Measurements from ENCODE around the gene SLC38A9.
"Not testable (repeated sequence)": the region's sequence is repeated elsewhere in the genome, so short reads cannot be mapped to it uniquely, and the experiment has no call there.

The SLC38A9 gene

DNA sequence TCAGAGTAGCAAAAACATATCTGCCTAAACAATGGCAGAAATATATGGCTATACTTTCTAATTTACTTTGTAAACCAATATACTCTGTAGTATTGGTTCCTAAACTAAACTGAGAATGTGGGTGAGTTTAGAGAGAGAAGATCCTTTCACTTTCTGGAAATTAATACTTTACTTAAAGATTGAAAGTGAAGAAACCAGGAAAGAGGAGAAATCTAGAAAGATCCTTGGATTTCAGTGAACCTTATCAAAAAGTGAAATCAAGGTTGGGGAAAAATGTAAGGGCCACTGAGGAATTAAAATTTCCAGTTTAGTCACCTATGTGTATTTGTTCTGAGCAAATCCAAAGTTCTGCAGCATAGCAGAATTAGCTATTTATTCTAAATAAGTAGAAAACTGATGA, 5.9 kb downstream of the SLC38A9 start:
- no peak for DNase-seq

DNA sequence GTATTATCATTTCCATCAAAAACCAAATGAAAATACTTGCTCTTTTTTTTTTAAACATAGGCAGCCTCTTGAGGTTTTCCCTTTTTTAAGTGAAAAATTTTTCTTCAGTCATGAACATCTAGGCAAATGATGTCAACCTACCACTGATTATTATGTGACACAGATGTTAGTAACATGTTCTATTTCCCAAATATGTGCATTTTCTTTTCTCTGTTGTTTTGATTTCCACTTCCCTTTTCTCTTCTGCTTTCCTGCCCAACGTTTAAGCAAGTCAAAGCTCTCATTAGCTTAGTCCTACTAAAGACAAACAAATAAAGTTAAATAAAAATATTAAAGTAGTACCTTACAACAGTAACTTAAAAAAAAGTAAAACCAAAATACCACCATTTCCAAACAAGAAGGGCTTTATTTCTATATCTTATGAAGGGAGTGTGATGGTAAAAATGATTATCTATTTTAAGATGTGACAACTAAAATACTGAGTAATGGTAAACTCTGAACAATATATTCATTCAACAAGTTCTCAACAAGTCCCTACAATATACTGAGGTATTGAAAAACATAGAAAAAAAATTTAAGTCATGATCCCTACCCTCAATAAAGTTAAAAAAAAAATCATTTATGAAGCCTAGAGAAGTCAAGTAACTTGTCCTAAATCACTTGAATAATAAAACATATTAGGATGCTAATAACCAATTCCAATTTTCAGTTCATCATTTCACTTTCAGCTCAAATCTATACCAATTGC, 9.4 kb downstream of the SLC38A9 start:
- no peak for DNase-seq

DNA sequence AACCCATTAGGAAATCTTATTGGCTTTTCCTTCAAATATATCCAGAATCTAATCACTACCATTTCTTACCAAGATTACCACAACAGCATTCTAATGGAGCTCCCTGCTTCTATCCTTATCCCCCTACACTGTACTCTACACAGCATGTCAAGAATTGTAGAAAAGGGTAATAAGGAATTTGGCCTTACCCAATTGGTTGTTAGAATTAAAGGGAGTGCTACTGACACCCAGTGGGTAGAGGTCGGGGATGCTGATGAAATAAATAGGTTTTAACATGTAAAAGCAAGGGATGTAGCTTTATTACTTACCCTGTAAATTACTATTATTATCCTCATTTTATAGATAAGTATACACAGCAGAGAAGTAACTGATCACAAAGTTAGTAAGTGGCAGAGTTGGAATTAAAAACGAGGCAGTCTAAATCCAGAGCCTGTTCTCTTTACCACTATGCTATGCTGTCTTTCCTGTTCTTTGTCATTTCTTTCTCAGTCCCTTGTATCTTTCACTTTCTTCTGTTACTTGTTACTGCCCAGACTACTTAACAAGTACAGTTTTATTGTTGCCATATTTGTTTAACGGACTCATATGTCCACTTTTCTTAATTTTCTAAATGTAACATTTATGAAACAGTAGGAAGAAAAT, 10.5 kb downstream of the SLC38A9 start:
- no peak for DNase-seq

GRCh38 chr5:55700745-55701144, 11.4 kb downstream of the SLC38A9 start:
- DNase-seq = no peak

DNA sequence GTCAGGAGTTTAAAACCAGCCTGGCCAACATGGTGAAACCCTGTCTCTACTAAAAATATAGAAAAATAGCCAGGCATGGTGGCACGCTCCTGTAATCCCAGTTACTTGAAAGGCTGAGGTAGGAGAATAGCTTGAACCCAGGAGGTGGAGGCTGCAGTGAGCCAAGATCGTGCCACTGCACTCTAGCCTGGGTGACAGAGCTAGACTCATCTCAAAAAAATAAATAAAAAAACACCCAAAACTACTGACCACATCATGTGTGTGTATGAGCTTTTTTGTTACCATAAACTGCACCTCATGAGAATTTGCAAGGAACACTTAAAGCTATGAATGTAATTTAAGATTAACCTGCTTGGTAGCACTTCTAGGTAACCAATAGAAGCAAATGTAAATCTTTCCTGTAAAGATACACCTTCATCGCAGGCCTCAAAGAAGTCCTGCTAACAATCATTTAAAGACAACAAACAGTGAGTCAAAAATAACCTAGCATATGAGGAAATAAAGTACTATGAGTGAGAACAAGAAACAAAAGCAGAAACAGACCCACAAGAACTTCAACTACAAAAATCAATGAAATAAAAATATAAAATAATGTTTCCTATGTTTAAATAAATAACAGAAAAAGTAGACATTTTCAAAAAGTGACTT, 13.0 kb downstream of the SLC38A9 start:
- no peak for DNase-seq

- DNase-seq = not testable (repeated sequence)
Observed at GRCh38 chr5:55696704-55697103, 15.4 kb downstream of the SLC38A9 start.

DNA sequence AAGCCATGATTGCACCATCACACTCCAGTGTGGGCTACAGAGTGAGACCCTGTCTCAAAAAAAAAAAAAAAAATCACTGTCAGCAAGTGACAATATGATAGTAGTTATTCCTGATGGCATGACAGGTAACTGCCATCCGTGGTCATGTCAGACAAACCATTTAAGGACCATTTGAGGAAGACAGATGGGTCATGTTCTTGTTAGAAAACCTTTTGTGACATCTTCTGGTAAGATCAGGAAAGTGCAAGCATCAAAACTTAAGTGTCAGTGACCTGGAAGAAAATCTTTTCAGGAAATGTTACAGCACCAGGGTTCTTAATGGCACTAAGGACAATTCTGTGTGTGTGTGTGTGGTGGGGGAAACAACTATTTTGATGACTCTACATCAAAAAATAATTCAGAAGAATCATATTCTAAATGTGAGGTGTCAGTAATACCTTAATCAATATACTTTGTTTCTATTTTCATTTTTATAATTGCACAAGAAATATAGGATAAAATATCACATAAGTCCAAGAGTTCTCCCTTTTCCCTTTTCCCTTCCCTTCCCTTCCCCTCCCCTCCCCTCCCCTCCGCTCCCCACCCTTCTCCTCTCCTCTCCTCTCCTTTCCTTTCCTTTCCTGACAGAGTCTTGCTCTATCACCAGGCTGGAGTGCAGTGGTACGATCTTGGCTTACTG, 17.8 kb downstream of the SLC38A9 start:
- DNase-seq = no peak

- DNase-seq = no peak
Observed at GRCh38 chr5:55692509-55692908, 19.6 kb downstream of the SLC38A9 start.

DNA sequence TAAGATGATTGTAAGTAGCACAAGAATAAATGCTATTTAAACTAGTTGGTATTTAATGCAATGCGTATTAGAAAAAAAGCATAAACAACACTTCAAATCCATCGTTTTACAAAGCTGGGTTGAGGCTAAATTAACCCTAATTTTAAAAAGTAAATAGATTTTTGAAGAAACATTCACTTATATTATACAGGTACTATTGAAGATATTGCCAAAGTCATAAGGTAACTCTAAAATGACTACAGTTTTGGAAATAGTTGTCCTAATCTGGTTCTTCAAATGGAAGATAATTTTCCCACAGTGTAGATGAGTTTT, 20.1 kb downstream of the SLC38A9 start:
- DNase-seq = no peak

DNA sequence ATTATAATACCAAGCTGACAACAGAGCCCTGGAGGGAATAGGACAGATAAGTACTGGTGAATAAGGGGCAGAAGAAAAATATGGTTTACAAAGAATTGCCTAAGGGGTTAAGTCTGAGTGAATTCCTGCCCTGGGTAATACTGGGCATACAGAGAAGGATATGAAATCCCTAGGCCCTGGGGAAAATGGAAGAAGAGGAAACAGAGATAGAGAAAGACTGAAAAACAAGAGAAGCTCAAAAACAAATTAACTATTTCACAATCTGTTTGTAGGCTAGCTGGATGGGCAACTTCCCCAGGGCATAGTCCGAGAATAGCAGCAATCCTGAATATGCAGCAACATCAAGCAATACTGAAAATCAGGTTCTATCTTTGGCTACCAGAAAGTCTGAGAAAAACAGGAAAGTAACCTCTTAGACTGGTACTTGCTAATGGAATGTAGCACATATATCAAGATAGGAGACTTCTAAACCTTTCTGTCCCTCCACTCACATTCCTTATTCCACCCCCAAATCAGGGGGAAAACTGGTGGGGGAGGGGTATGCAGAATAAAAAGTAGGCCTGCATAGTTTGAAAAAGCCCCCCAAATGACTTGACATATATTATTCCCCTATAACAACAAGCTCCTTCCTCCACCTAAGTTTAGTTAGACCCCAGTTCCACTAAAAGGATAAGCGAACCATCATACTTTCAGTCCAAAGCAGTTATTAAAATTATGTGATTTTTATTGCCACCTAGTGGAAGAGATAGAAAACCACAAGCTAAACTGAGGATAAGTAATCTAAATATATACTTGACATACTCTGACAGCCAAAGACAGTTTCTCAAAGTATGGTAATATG, 20.6 kb downstream of the SLC38A9 start:
- peak; percentile 27 for DNase-seq

GRCh38 chr5:55682071-55682470, 30.1 kb downstream of the SLC38A9 start:
- no peak for DNase-seq

DNA sequence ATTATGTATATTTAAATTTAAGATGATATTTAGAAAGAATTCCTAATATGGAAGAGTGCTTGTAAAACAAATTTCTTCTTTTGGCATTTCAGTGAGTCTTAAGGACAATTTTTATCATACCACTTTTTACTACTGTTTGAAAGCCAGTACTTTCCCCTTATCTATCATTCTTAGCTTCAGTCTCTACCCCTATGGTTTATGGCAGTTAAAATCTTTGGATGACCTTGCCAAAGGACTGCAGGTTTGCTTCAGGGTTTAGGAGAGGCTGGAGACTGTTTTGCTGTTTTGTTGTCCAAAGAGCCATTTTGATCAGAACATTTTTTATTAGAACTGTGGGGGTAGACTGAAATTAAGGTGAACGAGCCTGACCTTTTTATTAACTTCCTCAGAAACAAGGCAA, 30.8 kb downstream of the SLC38A9 start:
- DNase-seq = no peak

DNA sequence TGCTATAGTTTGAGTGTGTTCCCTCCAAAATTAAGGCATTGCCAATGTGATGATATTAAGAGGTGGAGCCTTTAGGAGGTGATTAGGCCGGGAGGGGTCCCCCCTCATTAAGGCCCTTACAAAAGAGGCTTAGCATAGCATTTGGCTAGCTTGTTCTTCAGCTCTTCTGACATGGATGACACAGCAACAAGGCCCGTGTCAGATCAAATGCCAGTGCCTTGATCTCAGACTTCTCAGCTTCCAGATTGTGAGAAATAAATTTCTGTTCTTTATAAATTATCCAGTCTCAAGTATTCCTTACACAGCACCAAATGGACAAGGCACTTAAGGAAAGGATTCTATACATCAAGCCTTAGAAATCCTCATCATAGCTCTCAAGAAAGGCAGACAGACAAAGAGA, 31.8 kb downstream of the SLC38A9 start:
- no peak for DNase-seq

DNA sequence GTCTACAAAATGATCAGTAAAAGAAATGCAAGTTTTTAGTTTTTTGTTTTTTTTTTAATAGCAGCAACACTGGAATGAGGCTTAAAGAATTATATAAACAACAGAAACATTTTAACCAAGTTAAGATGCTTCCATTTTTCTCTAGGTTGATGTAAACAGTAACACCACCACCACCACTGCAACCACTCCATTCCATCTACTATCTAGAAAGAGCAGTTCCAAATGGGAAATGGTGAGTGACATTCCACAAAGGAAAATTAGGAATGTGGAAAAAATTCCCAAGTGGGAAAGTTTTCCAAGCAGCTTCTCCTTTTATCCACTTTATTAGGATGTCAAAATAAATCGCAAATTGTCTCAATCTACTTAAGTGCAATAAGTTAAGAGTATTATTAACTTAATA, 32.6 kb downstream of the SLC38A9 start:
- no peak for DNase-seq

DNA sequence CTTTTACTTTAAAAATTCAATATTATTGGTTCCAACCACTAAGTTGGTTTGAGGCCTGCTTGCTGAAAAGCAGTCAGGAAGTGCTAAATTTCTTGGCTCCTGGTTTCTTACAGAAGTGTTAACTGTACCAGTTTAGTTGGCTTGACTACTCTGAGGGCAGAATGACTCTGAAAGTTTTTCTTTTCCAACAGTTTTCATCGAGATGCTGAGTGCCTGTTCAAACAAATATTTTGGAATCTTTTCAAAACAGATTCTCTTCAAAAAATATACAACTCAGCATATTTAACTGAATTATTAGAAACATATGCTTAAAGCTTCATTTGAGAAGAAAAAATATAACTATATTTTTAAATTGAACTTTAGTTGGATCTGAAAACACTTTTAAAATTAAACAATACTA, 37.0 kb downstream of the SLC38A9 start:
- DNase-seq = no peak

GRCh38 chr5:55674340-55674739, 37.8 kb downstream of the SLC38A9 start:
- DNase-seq = no peak

DNA sequence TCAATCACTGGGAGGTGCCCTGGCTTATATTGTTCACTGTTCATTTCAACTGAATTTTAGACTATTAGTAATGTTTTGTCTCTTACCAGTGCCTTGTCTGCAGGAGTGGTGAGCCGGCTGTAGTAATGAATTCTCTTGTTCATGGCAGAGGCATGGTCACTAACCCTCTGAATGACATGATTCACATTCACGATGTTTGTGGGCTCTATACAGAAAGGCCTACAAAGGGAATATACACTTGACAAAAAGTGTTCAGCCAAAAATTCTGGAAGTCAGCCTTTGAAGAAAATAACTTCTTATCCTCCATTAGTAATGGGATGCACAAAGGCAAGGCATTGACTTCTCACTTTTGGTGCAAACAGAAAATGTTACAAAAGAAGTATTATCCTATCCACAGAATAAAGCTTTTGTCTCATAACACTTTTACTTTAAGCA, 39.6 kb downstream of the SLC38A9 start:
- no peak for DNase-seq

- DNase-seq = no peak
Observed at GRCh38 chr5:55671975-55672374, 40.1 kb downstream of the SLC38A9 start.

- no peak for DNase-seq
Observed at GRCh38 chr5:55668356-55668755, 43.8 kb downstream of the SLC38A9 start.

- DNase-seq = no peak
Observed at GRCh38 chr5:55667938-55668337, 44.2 kb downstream of the SLC38A9 start.

- DNase-seq = no peak
Observed at GRCh38 chr5:55665065-55665464, 47.1 kb downstream of the SLC38A9 start.

DNA sequence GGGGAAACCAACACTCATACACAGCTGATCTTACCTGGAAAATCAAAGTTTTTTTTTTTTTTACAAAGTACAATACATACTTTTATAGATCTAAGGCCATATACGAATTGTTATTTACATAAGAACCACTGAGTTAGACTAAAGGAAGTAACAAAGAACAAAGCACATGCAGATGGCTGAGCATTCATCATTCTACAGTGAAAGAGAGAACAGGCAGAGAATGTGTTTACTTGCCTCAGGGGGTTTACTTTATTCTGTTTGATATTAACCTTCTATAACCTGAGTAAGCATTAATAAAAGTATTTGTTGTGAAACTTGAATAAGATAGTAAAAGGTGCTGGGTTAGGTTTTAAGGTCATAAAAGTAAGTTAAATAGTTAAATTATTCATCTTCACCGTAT, 54.7 kb downstream of the SLC38A9 start:
- no peak for DNase-seq

DNA sequence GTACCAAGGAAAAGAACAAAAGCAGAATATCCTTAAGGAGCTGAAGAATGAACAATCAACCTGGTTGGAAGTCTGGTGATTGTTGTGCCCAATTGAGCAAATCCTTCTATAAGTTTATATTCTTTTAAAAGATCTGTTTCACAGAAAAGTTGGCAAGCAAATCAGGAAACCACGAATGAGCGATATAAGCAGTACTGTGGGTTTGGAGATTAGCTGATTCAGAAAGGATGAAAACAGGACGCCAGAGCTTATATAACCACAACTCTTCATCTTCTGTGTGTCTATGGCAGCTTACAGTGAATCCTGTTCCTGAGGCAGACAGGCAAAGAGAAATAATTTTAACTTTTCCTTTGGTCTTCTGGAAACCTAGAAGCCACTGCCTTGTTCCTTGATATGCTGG, 61.7 kb downstream of the SLC38A9 start:
- DNase-seq = peak; percentile 28
